ENCODE results near the gene DYNC2H1.

DYNC2H1 gene

GRCh38 chr11:103453915-103454709 is 344.9 kb downstream of the DYNC2H1 start:
- peak; percentile 3 for DNase-seq (ENCODE audit: low spot score)

GRCh38 chr11:103464420-103464819 is 355.2 kb downstream of the DYNC2H1 start:
- DNase-seq (ENCODE audit: low spot score): no peak

DNA sequence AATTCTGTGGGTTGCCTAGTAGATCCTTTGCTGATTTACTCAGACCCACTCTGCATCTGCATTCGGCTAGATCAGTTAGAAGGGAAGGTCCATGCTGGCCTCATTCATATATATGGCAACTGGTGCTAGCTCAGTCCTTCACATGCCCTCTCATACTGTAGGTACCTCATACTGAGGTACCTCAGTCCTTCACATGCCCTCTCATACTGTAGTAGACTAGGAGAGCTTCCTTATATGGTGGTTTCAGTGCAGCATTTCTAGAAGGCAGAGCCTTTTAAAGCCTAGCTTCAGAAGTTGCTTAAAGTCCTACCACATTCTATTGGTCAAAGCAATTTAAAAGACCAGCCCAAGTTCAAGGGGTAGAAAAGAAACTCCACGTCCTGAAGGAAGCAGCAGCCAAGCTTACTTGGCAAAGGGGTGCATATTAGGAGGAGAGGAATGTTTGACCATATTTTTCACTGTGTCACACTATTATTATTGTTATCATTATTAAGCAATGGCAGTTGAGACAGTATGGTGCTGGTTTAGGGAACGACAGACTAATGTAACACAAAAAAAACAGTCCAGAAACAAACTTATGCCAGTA is 356.4 kb downstream of the DYNC2H1 start:
- no peak for DNase-seq (ENCODE audit: low spot score)

DNA sequence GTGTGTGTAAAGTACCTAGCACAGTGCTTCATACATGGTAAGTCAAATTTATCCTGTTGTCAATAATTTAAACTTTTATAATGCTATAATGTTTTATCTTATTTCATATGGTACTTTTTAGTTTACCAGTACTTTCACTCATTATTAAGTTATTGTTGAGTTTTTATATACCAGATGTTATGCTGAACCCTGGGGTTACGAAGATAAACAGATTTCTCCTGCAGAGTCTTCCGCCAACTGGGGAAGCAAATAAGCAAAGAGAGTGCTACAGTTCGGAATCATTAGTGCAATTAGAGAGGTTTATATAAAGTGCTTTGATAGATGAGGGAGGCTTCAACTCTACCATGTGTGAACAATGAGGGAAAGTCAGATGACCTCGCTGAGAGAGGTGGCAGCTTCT is 362.3 kb downstream of the DYNC2H1 start:
- DNase-seq (ENCODE audit: low spot score): no peak

GRCh38 chr11:103476874-103477273 is 367.6 kb downstream of the DYNC2H1 start:
- no peak for DNase-seq (ENCODE audit: low spot score)

DNA sequence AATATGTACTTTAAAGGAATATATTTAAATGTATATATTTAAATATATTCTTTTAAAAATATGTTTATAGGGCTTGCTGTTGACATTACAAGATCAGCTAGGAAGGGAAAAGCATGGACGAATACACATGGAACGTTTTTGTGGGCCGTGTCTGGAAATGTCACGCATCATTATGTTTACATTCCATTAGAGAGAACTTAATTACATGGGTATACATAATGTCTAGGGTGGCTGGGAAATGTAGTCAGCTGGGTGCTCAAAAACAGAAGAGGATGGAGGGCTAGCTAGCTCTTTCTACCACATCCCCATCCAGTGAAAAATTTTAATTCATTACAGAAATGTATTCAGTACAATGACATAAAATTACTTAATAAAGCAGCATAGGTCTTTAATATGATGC is 371.2 kb downstream of the DYNC2H1 start:
- DNase-seq (ENCODE audit: low spot score): no peak

GRCh38 chr11:103483996-103484395 is 374.8 kb downstream of the DYNC2H1 start:
- DNase-seq (ENCODE audit: low spot score): no peak

DNA sequence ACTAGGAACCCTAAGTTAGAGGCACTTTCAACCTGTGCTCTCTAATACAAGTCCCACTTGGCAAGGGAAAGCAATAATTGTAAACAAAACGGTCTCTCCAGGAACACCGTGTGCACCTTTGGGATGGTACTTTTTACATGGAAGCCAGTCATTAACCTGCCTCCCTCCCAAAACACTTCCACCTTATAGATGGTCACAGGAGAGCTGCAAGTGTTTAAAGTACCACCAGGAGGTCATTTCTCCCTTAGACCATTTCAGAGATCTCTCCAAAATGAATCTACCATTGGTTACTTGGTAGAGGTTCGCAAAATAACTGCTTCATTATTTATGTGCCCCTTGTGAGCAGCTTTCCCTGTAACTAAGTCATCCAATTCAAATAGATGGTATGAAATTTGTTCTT is 375.3 kb downstream of the DYNC2H1 start:
- DNase-seq (ENCODE audit: low spot score): no peak

DNA sequence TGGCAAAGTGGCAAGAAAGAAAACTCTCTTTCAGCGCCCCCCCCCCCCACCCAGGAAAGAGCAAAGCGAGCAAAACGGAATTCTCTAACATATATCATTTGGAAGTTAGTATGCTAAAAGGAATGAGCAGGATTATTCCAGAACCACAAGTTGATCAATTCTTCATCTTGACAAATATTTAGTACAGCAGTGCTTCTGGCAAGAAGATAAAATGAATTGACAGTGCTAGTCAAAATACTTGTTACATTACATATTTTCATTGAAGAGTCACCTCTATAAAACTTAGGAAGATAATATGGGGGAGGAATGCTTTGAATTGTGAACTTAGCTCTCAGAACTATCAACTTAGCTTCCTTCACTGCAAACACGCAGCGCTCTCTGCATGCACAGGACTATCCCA is 377.4 kb downstream of the DYNC2H1 start:
- no peak for DNase-seq (ENCODE audit: low spot score)

GRCh38 chr11:103487113-103487512 is 377.9 kb downstream of the DYNC2H1 start:
- no peak for DNase-seq (ENCODE audit: low spot score)

DNA sequence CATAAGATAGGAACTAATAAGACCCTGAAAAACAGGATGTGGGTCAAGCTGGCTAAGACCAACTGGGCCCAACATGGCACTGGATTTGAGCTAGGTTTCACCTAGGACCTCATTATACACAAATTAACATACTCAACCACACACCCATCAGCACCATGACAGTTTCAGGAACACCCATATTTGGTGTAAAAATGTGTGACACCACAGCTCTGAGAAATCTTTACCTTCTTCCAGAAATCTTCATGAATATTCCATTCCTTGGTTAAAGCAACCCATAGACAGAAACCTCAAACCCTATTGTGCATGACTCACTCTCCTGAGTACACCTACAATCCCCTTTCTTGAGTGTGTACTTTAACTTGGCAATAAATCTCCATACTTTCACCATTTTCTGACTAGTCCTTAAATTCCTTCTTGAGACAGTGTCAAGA is 378.8 kb downstream of the DYNC2H1 start:
- no peak for DNase-seq (ENCODE audit: low spot score)

- DNase-seq (ENCODE audit: low spot score): no peak
Observed at GRCh38 chr11:103488579-103488978, 379.4 kb downstream of the DYNC2H1 start.

GRCh38 chr11:103491777-103492176 is 382.6 kb downstream of the DYNC2H1 start:
- DNase-seq (ENCODE audit: low spot score): no peak

- no peak for DNase-seq (ENCODE audit: low spot score)
Observed at GRCh38 chr11:103494491-103494890, 385.3 kb downstream of the DYNC2H1 start.

DNA sequence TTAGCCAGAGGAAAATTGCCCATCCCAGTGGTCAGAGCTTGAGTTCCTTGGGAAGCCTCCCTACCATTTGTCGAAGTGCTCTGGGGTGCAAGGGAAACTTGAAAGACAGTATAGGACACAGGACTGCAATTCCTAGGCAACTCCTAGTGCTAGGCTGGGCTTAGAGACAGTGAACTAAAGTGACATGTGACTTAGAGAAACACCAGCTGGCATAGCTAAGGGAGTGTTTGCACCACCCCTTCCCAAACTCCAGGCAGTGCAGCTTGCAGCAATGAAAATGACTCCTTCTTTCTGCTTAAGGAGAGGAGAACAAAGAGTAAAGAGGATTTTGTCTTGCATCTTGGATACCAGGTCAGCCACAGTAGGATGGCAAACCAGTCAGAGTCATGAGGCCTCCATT is 388.0 kb downstream of the DYNC2H1 start:
- no peak for DNase-seq (ENCODE audit: low spot score)

DNA sequence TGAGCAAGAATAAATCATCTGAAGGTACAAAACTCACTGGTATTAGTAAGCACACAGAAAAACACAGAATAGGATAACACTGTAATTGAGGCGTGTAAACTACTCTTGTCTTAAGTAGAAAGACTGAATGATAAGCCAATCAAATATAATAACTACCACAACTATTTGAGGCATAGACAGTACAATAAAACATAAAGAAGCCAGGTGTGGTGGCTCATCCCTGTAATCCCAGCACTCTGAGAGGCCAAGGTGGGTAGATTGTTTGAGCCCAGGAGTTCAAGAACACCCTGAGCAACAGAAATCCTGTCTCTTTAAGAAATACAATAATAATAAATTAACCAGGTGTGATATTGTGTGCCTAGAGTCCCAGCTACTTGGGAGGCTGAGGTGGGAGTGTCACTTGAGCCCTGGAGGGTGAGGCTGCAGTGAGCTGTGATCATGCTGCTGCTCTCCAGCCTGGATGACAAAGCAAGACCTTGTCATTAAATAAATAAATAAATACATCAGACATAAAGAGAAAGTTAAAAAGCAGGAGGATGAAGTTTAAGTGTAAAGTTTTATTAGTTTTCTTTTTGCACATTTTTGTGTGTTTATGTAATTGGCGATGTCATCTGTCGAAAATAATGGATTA is 390.6 kb downstream of the DYNC2H1 start:
- no peak for DNase-seq (ENCODE audit: low spot score)

DNA sequence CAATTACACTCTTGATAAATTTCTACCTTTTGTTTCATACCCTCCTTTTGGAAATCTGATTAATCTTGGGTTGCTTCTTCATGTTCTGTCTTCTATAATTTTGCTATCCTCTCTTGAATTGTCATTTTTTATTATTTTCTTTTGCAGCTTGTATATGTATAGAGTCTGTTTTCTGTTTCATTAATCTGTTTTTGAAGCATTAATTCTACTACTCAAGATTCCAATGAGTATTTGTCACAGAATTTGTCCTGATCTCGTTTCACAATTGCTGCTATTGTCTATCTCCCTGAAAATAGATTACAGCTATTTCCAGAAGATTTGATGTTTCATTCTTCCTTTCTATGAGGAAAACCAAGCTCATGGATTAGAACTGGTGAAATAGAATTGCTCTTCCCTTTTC is 406.1 kb downstream of the DYNC2H1 start:
- no peak for DNase-seq (ENCODE audit: low spot score)

- no peak for DNase-seq (ENCODE audit: low spot score)
Observed at GRCh38 chr11:103520792-103521191, 411.6 kb downstream of the DYNC2H1 start.

DNA sequence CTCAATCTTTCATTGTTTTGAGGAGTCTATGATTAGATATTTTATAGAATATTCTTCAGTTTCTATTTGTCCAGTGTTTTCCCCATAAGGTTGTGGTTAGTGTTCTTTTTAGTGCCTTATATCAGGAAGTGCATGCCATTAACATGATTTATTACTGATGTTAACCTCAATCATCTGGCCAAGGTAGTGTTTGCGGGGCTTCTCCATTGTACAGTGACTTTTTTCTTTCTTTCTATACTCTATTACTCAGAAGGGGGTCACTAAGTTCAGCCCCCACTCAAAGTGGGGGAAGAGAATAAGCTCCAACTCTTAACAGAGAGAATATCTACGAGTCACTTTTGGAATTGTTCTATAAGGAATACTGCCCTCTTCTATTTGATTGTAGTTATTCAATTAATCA is 415.8 kb downstream of the DYNC2H1 start:
- no peak for DNase-seq (ENCODE audit: low spot score)

- DNase-seq (ENCODE audit: low spot score): no peak
Observed at GRCh38 chr11:103528046-103528445, 418.8 kb downstream of the DYNC2H1 start.

DNA sequence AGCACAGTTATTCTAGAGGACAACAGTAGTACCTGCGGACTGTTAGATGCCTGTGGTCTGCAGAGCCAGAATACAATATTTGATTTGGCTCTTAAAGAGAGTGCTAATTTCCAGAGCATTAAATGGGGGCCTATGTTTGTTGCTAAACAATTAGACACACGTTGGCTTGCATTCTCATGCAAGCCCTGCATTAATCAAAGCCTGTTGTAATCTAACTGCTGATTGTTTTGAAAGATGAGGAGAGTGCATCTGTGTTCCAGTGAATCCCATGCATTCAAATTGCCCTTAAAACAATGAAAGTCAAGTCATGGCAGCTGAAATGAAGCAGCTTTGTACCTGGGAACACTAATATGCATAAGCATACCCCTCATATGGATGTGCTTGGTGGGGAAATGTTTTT is 419.4 kb downstream of the DYNC2H1 start:
- DNase-seq (ENCODE audit: low spot score): no peak

- DNase-seq (ENCODE audit: low spot score): no peak
Observed at GRCh38 chr11:103529181-103529684, 420.0 kb downstream of the DYNC2H1 start.
